ENCODE data around the gene BCL2L2.

Gene BCL2L2

DNA sequence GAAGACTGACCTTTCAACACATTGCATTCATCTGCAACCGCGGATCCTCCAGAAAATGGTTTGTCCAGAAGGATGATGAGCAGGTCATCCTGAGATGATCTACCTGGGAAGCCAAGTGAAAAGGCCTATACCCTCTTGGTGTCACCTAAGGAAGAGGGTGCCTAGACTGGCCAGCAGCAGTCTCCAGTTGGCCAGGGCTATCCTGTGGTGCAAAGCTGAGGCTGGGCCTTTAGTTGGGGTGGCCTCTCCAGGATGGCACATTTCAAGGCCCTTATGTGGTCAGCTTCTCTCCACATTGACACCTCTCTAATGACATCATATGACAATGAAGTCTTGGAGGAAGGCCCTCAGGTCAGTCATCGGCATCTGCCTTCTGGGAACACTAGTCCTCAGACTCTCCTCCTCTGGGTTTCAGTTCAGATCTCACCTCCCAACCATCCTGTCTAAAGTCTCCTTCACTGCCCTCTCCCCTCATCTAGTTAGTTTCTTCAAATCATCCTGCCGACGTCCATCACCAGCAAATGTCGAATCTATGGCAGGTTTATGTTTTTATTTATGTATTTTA is 49.3 kb downstream of the BCL2L2 start:
- peak; percentile 61 for DNase-seq (ENCODE audit: low spot score)

DNA sequence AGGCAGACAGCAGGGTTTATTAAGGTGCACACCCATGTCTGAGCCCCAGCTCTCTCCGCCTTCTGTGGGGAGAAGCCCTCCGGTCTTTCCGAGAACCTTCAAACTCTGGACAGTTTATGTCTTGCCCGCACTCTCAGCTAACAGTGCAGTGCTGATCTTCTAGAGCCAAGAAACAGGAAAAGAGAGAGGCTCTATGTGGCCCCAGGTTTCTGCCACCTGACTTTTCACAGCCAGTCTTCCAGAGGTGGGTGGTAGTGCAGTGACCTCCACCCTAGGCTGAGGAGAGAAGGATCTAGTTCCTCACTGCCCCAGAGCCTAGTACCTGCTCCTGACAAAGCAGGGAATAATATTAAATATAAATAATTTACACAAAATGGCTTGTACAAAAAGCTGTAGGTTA is 50.0 kb downstream of the BCL2L2 start:
- DNase-seq (ENCODE audit: low spot score), result peak; percentile 37

GRCh38 chr14:23357261-23357660 is 50.6 kb downstream of the BCL2L2 start:
- DNase-seq (ENCODE audit: low spot score), result peak; percentile 49

GRCh38 chr14:23358042-23358441 is 51.4 kb downstream of the BCL2L2 start:
- peak; percentile 58 for DNase-seq (ENCODE audit: low spot score)

DNA sequence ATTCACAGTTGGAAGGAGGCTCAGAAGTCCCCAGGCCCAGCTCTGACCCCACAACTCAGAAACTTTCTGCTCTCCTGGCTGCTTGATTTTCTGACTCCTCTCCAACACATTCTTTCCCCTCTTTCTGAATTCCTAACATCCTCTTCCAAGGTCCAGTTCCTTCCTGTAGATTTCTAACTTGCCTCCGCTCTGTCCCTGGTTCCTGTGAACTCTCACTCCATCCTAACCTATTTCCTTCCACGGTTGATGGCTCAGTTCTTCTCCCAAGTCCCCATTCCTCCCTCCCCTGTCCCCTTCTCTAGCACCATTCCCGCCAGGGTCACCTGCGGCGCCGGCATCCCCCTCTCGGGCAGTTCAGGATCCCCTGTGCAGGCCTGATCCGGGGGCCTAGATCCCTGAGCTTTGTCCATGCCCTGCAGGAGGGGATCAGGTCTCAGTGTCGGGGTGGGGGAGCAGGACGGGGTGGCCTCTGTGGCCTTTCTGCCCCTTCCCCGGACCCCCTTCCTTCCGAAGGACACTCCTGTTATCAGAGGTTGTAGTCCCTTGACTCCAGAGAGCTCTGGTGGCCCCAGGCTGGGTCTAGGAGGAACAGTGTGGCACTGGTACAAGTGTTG is 52.0 kb downstream of the BCL2L2 start:
- DNase-seq (ENCODE audit: low spot score), result peak; percentile 46

- DNase-seq (ENCODE audit: low spot score), result no peak
These were observed 52.6 kb downstream of the BCL2L2 start for GRCh38 chr14:23359167-23359626.

DNA sequence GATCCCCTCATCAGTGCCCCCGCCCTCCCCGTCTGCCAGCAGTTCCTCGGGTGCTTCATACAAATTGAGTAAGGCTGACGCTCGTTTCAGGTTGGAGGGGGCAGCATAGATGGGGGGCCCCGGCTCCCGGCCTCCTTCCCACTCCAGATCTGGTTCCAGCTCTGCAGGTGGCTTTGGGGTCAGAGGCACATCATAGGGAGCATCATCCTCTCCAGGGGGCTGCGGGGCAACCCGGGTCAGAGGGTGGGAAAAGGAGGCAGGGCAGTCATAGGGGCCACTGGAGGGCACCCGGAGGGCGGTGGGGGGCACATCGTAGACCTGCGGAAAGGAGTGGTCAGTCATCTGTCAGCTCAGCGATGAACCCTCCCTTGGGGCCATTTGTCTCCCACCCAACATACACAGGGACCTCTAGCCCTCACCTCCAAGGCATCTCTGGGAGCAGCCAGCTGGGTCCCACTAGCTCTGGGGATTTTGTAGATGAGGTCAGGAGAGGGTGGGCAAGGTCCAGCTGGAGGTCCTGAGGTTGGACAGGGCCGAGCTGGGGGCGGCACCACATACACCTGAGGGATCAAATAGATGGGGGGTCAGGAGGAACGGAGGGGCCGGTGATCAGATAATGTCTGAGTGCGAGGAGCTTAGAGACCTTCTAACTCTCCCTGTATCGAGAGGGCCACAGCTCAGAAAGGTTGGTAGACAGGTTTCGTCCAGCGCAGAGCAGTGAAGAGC is 53.3 kb downstream of the BCL2L2 start:
- DNase-seq (ENCODE audit: low spot score), result peak; percentile 42

GRCh38 chr14:23360496-23360895 is 53.9 kb downstream of the BCL2L2 start:
- peak; percentile 59 for DNase-seq (ENCODE audit: low spot score)

DNA sequence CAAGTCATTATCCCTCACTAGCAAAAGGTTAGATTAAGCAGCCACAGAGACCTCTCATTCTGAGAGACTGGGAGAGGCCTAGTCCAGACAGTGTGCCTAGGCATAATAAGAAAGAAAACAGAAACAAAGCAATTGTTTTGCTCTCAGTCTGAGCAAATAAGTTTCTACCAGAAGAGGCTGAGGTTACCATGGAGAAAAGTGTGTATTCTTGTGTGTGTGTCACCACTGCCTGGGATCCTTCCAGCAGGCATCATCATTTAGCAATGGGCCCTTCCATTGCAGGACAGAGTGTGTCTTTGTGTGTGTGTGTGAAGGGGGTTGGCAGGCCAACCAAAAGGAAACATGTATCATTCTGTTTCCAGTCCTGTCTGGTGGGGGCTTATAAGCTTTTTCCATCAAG is 54.7 kb downstream of the BCL2L2 start:
- DNase-seq (ENCODE audit: low spot score), result peak; percentile 37
